Neuronal stem cell (in vitro differentiated cells): ENCODE results near the gene REELD1. TPM values are rescaled to one million over a fixed set of nuclear protein-coding genes. Genes with fewer than 3 reads are reported as not detected.

Experiments
- DNase-seq: peaks from one replicate; pipeline ENCODE4 v3.0.0-alpha.2; 2013; ENCODE audit warnings: low spot score
- H2AFZ ChIP-seq: one replicate; pipeline ENCODE4 v1.6.1; 2013; ENCODE audit warnings: mild to moderate bottlenecking, low read length, inconsistent platforms
- H2AK5ac ChIP-seq: 2 replicates; pipeline ENCODE4 v1.6.1; 2013; ENCODE audit warnings: low read depth, mild to moderate bottlenecking, inconsistent platforms, low read length, moderate library complexity, mixed read lengths
- H2BK120ac ChIP-seq: 2 replicates; pipeline ENCODE4 v1.6.1; 2013; ENCODE audit warnings: low read depth, mild to moderate bottlenecking, inconsistent platforms, low read length, moderate library complexity, mixed read lengths
- H2BK12ac ChIP-seq: one replicate; pipeline ENCODE4 v1.6.1; 2013; ENCODE audit warnings: low read length, inconsistent platforms
- H2BK15ac ChIP-seq: 2 replicates; pipeline ENCODE4 v1.6.1; 2013; ENCODE audit warnings: mild to moderate bottlenecking, low read length, inconsistent platforms, mixed read lengths
- H2BK5ac ChIP-seq: one replicate; pipeline ENCODE4 v1.6.1; 2013; ENCODE audit warnings: inconsistent platforms, mild to moderate bottlenecking, low read length, moderate library complexity
- H3K14ac ChIP-seq: one replicate; pipeline ENCODE4 v1.6.1; 2013; ENCODE audit warnings: low read length, inconsistent platforms
- H3K18ac ChIP-seq: 2 replicates; pipeline ENCODE4 v1.6.1; 2013; ENCODE audit warnings: low read length, inconsistent platforms
- H3K23ac ChIP-seq: 2 replicates; pipeline ENCODE4 v1.6.1; 2013; ENCODE audit warnings: low read depth, mild to moderate bottlenecking, mixed read lengths, low read length, inconsistent platforms; ENCODE audit not compliant: poor library complexity
- H3K27ac ChIP-seq: replicated peaks from 3 replicates; pipeline ENCODE4 v1.5.1; 2013; ENCODE audit warnings: low read length, inconsistent platforms
- H3K27me3 ChIP-seq, 3 experiments: 2 replicates each; pipeline ENCODE4 v1.6.1; 2013; ENCODE audit warnings: low read length in 3 of 3, mild to moderate bottlenecking in 2 of 3, inconsistent platforms in 1 of 3, low read depth in 1 of 3, mixed read lengths in 1 of 3, moderate library complexity in 1 of 3; ENCODE audit not compliant: control insufficient read depth in 3 of 3, insufficient read depth in 3 of 3
- H3K36me3 ChIP-seq, 2 donors: replicated peaks in 1 of 2; 2 replicates each; pipeline ENCODE4 v1.6.1; 2013; ENCODE audit warnings: low read length in 2 of 2; ENCODE audit not compliant: control insufficient read depth in 2 of 2, insufficient read depth in 2 of 2
- H3K4ac ChIP-seq: 2 replicates; pipeline ENCODE4 v1.6.1; 2013; ENCODE audit warnings: inconsistent platforms, mild to moderate bottlenecking, low read length, moderate library complexity
- H3K4me1 ChIP-seq, 2 donors: 1 replicate in 1 of 2; 2 replicates in 1 of 2; pipeline ENCODE4 v1.6.1; 2013; ENCODE audit warnings: low read length in 2 of 2, low read depth in 1 of 2; ENCODE audit not compliant: control insufficient read depth in 2 of 2, insufficient read depth in 1 of 2
- H3K4me2 ChIP-seq: one replicate; pipeline ENCODE4 v1.6.1; 2013; ENCODE audit warnings: mild to moderate bottlenecking, low read length, inconsistent platforms; ENCODE audit not compliant: insufficient read depth, poor library complexity, severe bottlenecking
- H3K4me3 ChIP-seq, 2 donors: 2 replicates each; pipeline ENCODE4 v1.5.1; 2013; ENCODE audit warnings: low read length in 2 of 2, mild to moderate bottlenecking in 2 of 2, inconsistent platforms in 1 of 2, moderate library complexity in 1 of 2
- H3K79me1 ChIP-seq: one replicate; pipeline ENCODE4 v1.6.1; 2013; ENCODE audit warnings: low read depth, mild to moderate bottlenecking, inconsistent platforms, low read length, moderate library complexity
- H3K9ac ChIP-seq: one replicate; pipeline ENCODE4 v1.6.1; 2013; ENCODE audit warnings: mild to moderate bottlenecking, low read depth, low read length, inconsistent platforms; ENCODE audit not compliant: poor library complexity
- H3K9me3 ChIP-seq, 2 donors: replicated peaks in 1 of 2; 2 replicates each; pipeline versions ENCODE3 to v1.6.1; 2013; ENCODE audit warnings: low read length in 2 of 2, mild to moderate bottlenecking in 2 of 2, inconsistent platforms in 1 of 2, low read depth in 1 of 2, mixed read lengths in 1 of 2, moderate library complexity in 1 of 2; ENCODE audit not compliant: control insufficient read depth in 2 of 2, insufficient read depth in 1 of 2
- H4K8ac ChIP-seq: one replicate; pipeline ENCODE4 v1.6.1; 2013; ENCODE audit warnings: low read depth, mild to moderate bottlenecking, inconsistent platforms, low read length, moderate library complexity
- H4K91ac ChIP-seq: one replicate; pipeline ENCODE4 v1.6.1; 2013; ENCODE audit warnings: low read length, low read depth, mild to moderate bottlenecking, inconsistent platforms; ENCODE audit not compliant: poor library complexity
- WGBS, 2 donors: extraction: QIAGEN DNeasy Blood & Tissue Kit; methylation state at CpG; one replicate each; pipeline ENCODE4 v1.1.7; 2013; ENCODE audit warnings: missing lambda C conversion rate in 2 of 2, mixed read lengths in 1 of 2; ENCODE audit not compliant: insufficient read length in 2 of 2, insufficient replicate concordance in 1 of 2; ENCODE audit errors: extremely low coverage in 2 of 2; 5-methylcytosine and 5-hydroxymethylcytosine counted together
- polyA plus RNA-seq, 2 experiments: library from polyadenylated mRNA; stranded (reverse); fragments of 200-250 nt; gene quantifications; one replicate each; pipeline ENCODE4 v1.2.3, GENCODE V29; 2013

Gene REELD1
- polyA plus RNA-seq (2013, experiment 1 of 2) = 0.01 TPM
- not detected for polyA plus RNA-seq (2013, experiment 2 of 2)

- Histone ChIP-seq H4K8ac (no peak within 1 kb of the TSS), H3K79me1 (no peaks in the 10 kb centered on the region)
Measured at GRCh38 chr4:146214238-146214637, at the start of gene REELD1. Gene REELD1 (plus strand): TSS chr4:146214538. CDS start chr4:146216953, 2,415 bp downstream.

GRCh38 chr4:146165221-146165620 lies 49.1 kb upstream of the REELD1 start:
- Histone ChIP-seq H2BK120ac (no peak overlapping the region), H3K4ac (no peak overlapping the region), H3K79me1 (no peaks in the 10 kb centered on the region), H2BK5ac (no peak overlapping the region), H3K4me2 (no peak overlapping the region), H2BK15ac (no peak overlapping the region), H3K14ac (no peak overlapping the region), H4K91ac (no peak overlapping the region), H3K4me1 (no peaks in the 10 kb centered on the region), H3K27me3 (peaks cover 0 to 5% (median 0%) of the 10 kb centered on the region in 3 experiments), H3K4me3 (no peak overlapping the region), H3K18ac (no peak overlapping the region), H3K27ac (no peak overlapping the region), H3K36me3 (no peaks in the 10 kb centered on the region), H3K9me3 (no peaks in the 10 kb centered on the region), H4K8ac (no peak overlapping the region), H2AFZ (no peak overlapping the region), H3K9ac (no peak overlapping the region), H3K23ac (no peak overlapping the region), H2BK12ac (no peak overlapping the region), H2AK5ac (no peak overlapping the region)
- WGBS, 2 donors = no CpG with 5 or more reads among the region's 1 CpG
- DNase-seq = no peak

More at GRCh38 chr4:146214238-146214637, at the start of gene REELD1:
- Histone ChIP-seq H2AFZ (peak within 1 kb of the TSS; percentile 22), H3K36me3 (no peaks in the 10 kb centered on the region), H2BK15ac (no peak within 1 kb of the TSS), H3K9ac (no peak within 1 kb of the TSS), H3K27ac (no peak within 1 kb of the TSS), H3K4me2 (no peak within 1 kb of the TSS), H3K23ac (no peak within 1 kb of the TSS), H3K4me1 (no peaks in the 10 kb centered on the region), H2AK5ac (no peak within 1 kb of the TSS), H2BK12ac (no peak within 1 kb of the TSS), H2BK120ac (no peak within 1 kb of the TSS), H3K4ac (no peak within 1 kb of the TSS), H3K9me3 (no peaks in the 10 kb centered on the region), H4K91ac (no peak within 1 kb of the TSS), H3K27me3 (peaks cover 0 to 3% (median 0%) of the 10 kb centered on the region in 3 experiments), H2BK5ac (no peak within 1 kb of the TSS), H3K14ac (no peak within 1 kb of the TSS), H3K18ac (no peak within 1 kb of the TSS), H3K4me3 (no peak within 1 kb of the TSS)
- DNase-seq = no peak
- no CpG with 5 or more reads among the region's 5 CpGs for WGBS, 2 donors

DNA sequence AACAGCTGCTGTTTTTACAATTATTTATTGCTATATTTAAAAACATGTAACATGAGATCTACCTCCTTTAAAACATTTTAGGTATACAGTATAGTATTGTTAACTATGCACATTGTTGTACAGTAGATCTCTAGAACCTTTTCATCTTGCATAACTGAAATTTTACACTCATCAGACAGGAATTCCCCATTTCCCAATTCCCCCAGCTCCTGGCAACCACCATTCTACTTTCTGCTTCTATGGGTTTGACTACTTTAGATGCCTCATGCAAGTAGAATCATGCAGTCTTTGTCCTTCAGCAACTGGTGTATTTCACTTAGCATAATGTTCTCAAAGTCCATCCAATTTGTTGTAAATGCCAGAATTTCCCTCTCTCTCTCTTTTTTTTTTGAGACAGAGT lies 48.5 kb upstream of the REELD1 start:
- Histone ChIP-seq H2BK120ac (no peak overlapping the region), H3K4me1 (no peaks in the 10 kb centered on the region), H3K4ac (no peak overlapping the region), H3K14ac (no peak overlapping the region), H3K4me3 (no peak overlapping the region), H4K91ac (no peak overlapping the region), H3K4me2 (no peak overlapping the region), H3K18ac (no peak overlapping the region), H3K27ac (no peak overlapping the region), H4K8ac (no peak overlapping the region), H3K9me3 (no peaks in the 10 kb centered on the region), H3K23ac (no peak overlapping the region), H2BK12ac (no peak overlapping the region), H3K27me3 (peaks cover 0 to 5% (median 0%) of the 10 kb centered on the region in 3 experiments), H2BK15ac (no peak overlapping the region), H2AFZ (no peak overlapping the region), H3K9ac (no peak overlapping the region), H2AK5ac (no peak overlapping the region), H3K79me1 (no peaks in the 10 kb centered on the region), H2BK5ac (no peak overlapping the region), H3K36me3 (no peaks in the 10 kb centered on the region)
- DNase-seq = no peak

- Histone ChIP-seq H3K4me2 (no peak overlapping the region), H4K8ac (no peak overlapping the region), H3K4me3 (no peak overlapping the region), H3K27ac (no peak overlapping the region), H2BK120ac (no peak overlapping the region), H3K4me1 (no peaks in the 10 kb centered on the region), H2AFZ (no peak overlapping the region), H3K18ac (no peak overlapping the region), H2AK5ac (no peak overlapping the region), H3K4ac (no peak overlapping the region), H3K14ac (no peak overlapping the region), H2BK5ac (no peak overlapping the region), H3K79me1 (no peaks in the 10 kb centered on the region), H3K23ac (no peak overlapping the region), H2BK15ac (no peak overlapping the region), H2BK12ac (no peak overlapping the region), H4K91ac (no peak overlapping the region), H3K36me3 (no peaks in the 10 kb centered on the region), H3K27me3 (peaks cover 0 to 5% (median 0%) of the 10 kb centered on the region in 3 experiments), H3K9me3 (no peaks in the 10 kb centered on the region), H3K9ac (no peak overlapping the region)
- no peak for DNase-seq
- no CpG with 5 or more reads among the region's 3 CpGs for WGBS, 2 donors
Measured at GRCh38 chr4:146170149-146170548, 44.2 kb upstream of the REELD1 start.
